Activated CD4-positive, alpha-beta T cell treated with anti-CD3 and anti-CD28 coated beads, Interleukin-2, amount 50 U/mL, for 24 hours (primary cell): ENCODE results near the gene NLRP10.

Source experiments
- DNase-seq, 2 donors: peaks; one replicate each; pipeline ENCODE4 v3.0.0-alpha.2; 2020; ENCODE audit warnings: low read depth in 1 of 2, low spot score in 1 of 2

Gene NLRP10

GRCh38 chr11:7977232-7977917 is 12.1 kb upstream of the NLRP10 start:
- no peak for DNase-seq

- DNase-seq: no peak
Observed at GRCh38 chr11:7974668-7975067, 9.4 kb upstream of the NLRP10 start.

DNA sequence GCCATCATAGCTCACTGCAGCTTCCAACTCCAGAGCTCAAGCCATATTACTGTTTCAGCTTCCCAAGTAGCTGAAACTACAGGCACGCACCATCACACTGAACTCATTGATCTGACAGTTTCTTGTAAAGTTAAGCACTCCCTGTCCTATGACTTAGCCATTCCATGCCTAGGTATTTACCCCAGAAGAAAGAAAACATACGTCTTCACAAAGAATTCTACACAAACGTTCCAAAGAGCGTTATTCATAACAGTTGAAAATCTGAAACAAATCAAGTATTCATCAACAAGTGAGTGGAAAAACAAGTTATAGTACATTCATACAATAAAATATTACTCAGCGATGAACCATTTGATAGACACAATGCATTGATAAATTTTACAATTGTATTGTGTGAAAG is 7.8 kb upstream of the NLRP10 start:
- no peak for DNase-seq

DNA sequence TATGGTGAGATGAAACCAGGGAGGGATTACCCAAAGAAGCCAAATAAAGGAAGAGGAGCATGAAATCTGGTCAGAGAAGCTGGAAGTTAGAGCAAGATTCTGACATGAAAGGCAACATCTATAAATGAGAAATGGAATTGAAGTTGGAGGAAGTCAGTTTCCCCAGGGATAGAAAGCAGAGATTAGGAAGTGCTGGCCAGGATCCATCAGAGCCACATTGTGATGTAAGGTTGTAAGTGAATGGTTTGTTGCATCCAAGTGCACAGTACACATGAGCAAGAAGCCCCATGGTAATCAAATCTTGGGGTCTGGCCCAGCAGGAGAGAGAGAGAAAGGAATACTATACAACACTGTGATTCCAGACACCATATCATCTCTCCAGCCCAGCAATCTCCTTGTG is 6.6 kb upstream of the NLRP10 start:
- no peak for DNase-seq

DNA sequence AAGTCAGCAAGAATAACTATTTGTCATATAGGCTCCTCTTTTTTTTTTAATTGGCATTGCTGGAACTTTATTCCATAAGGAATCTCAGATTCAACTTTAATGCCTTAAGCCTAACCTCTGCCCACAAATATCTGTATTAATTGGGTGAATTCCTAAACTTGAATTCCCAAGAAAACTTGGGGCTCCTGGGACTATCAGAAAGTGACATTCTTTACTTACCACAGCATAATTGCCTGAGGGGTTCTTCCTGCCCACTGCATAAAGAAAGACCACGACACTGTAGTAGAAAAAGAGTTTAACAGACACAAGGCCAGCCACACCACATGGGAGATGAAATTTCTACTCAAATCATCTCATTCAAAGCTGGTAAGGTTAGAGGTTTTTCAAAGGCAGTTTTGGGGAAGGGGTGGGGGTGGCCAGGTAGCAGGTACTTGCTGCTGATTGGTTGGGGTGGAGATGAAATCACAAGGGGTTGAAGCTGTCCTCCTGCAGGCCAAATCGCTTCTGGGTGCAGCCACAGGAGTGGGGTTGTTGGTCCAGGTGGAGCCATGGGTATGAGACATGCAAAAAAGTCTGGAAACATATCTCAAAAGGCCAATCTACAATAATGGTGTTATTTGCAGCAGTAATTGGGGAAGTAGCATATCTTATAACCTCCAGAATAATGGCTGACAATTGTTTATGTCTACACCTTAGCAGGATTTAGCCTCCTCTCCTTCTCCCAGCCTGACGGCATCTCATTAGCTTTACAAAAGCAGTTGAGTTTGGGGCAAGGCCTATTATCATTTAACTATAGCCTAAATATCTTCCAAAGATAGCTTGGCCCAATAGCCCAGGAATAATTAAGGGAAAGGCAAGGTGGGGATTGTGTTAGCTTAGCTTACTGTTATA is 4.8 kb upstream of the NLRP10 start:
- DNase-seq: no peak

DNA sequence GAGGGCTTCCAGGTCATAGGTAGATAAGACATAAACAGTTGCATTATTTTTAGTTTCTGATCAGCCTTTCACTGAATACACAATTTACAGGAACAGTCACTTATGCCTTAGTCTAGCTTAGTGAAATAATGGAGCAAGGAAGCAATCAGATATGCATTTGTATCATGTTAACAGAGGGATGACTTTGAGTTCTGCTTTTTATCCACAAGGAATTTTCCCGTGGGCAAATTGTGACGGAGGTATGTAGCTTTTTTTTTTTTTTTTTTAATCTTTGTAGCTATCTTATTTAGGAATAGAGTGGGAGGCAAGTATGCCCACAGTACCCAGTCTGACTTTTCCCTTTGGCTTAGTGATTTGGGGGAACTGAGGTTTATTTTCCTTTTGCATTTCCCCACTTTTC is 3.4 kb upstream of the NLRP10 start:
- no peak for DNase-seq

DNA sequence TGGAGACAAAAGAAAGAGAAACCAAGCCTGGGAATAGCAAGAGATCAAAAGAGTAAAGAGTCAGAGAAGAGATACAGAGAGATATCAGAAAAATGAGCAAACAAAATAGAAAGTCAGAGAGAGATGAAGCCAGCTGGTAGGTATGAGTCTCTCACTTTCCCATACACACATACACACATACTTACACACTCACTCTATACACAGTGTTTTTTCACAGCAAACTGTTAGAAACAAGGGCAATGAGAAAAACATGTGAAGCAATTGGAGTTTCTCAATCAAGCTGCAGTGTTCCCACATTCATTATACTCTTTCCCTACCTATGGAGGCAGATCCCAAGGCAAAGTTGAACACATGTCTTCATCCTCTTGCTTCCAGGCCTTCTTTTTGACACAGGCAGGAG is 2.6 kb upstream of the NLRP10 start:
- DNase-seq: no peak

GRCh38 chr11:7967097-7967496 is 1.9 kb upstream of the NLRP10 start:
- DNase-seq: no peak

- no peak for DNase-seq
Observed at GRCh38 chr11:7964873-7965272, 374 bp downstream of the NLRP10 start.

GRCh38 chr11:7964261-7964660 is 986 bp downstream of the NLRP10 start:
- no peak for DNase-seq

DNA sequence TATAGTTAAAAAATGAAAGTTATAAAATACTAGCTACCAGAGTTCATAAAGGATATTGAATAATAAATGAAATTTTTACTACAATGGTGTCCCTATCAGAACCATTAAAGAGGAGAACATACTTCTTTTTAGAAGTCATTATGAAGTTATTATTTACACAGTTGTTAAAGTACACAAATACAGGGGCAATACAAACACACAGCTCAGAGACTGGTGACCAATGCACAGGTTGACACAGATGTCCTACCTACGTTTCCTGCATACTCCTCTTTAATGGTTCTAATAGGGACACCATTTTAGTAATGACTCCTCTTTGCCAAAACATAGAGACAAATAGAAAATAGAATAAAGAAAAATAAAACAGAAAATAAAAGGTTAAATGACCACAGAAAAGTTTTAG is 10.1 kb downstream of the NLRP10 start:
- DNase-seq: no peak

- no peak for DNase-seq
Observed at GRCh38 chr11:7949934-7950333, 15.3 kb downstream of the NLRP10 start.

DNA sequence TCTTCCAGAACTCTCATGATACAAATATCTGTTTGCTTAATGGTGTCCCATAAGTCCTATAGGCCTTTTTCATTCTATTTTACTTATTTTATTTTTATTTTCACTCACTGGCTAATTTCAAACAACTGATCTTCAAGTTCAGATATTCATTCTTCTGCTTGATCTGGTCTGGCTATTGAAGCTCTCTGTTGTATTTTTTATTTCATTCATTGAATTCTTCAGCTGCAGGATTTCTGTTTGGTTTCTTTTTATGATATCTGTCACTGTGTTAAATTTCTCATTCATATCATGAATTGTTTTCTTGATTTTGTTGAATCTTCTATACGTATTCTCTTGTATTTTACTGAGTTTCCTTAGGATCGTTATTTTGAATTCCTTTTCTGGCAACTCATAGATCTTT is 21.1 kb downstream of the NLRP10 start:
- DNase-seq: no peak

DNA sequence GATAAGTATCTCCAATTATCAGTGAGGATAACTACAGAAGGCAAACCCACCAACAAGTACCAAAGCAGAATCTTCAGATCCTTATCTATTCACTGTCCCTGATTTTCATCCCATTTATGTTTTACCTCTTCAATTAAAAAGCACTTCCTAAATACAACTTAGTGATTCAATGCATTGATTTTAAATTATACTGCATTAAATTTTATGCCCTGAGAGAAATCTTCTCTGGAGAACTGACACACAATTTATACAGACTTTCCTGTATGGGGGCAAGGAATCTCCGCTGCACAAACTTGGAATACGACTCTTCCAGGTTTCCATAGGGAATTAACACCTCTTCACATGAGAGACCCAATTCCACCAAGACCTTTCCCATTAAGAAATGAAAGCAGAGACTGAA is 23.6 kb downstream of the NLRP10 start, which contains the start of gene OR10A3:
TSS of gene OR10A3 (minus strand) at position 101 of the 400 bp plus-strand sequence. CDS start 2,188 bp downstream, outside the sequence.
- no peak for DNase-seq

- DNase-seq: no peak
Observed at GRCh38 chr11:7941146-7941545, 24.1 kb downstream of the NLRP10 start.

- no peak for DNase-seq
Observed at GRCh38 chr11:7936615-7937014, 28.6 kb downstream of the NLRP10 start.

DNA sequence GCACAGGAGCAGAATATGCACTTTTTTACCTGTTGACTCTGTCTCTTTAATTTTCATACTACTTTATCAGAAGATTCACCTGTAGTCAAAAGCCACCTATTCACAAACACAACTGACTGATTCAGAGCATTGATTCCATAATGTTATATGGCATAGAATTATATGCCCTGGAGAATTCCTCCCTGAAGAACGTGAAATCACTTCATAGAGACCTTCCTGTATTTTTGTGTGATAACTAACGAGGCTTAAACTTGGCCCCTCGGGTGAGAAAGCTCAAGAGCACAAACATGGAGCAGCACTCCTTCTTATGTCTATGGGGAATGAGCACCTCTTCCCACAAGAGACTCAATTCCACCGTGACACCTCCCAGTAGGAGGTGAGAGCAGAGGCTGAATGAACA is 34.1 kb downstream of the NLRP10 start, which contains the start of gene OR10A6:
TSS of gene OR10A6 (minus strand) at position 101 of the 400 bp plus-strand sequence. CDS start 2,606 bp downstream, outside the sequence.
- DNase-seq: no peak

GRCh38 chr11:7927635-7928034 is 37.6 kb downstream of the NLRP10 start:
- DNase-seq: no peak

GRCh38 chr11:7924536-7924935 is 40.7 kb downstream of the NLRP10 start:
- no peak for DNase-seq

DNA sequence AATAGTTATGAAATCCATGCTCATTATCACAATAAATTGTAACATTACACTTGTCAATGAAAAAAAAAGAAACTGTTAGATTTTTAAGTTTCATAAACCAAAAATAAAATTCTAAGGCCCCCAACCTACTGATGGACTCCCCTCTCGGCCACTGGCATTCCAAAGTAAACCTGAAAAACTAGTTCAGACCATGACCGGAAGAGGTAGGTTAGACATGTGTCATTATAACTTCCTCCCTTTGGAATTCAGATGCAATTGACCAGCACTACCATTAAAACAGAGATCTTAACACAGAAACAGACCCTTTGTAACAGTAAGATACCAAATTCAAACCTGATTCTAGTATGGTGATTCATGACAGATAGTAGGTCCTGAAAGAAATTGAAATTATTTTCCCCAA is 47.1 kb downstream of the NLRP10 start:
- DNase-seq: no peak
